Measurements from ENCODE around the gene GALNT10.

The GALNT10 gene

DNA sequence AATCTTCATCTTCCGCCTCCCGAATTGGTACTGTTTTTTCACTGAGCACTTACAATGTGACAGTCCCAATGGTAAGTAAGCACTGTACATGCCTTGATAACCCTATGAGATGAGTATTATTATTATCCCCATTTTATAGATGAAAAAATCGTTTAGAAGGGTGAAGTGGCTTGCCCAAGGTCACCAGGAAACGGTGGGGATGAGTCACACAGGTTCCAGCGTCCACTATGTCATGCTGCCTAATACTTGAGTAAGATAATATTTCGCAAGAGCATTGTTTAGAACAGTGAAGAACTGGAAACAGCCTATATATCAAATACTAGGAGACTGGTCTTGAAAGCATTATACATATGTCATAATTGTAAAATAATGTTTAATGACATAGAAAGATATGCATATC, 274.6 kb downstream of the GALNT10 start:
- TF ChIP-seq GATA3 (IDR thresholded peaks at IDR 0.05; ENCODE audit: low read depth, low read length) (no peak), GATA2 (IDR thresholded peaks at IDR 0.05; ENCODE audit: low read depth, low read length) (no peak)

DNA sequence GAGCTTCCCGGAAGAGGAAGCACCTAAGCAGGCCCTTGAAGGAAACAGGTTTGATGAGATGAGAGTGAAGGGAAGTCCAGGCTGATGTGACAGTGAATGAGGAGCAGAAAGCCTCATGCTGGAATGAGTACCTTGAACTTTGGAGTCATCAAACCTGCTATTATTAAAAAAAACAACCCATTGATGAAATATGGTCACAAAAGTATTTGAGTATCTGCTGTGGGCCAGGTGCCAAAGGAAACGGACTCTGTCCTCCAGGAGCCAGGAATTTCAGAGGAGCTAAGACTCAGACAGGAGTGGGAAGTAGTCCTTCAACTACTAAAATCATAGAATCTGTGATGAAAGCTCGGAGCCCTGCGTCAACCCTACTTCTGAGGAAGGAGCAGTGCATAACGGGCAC, 275.6 kb downstream of the GALNT10 start:
- no peak for TF ChIP-seq GATA3 (IDR thresholded peaks at IDR 0.05; ENCODE audit: low read depth, low read length)
- TF ChIP-seq GATA2 (IDR thresholded peaks at IDR 0.05; ENCODE audit: low read depth, low read length) = no peak

DNA sequence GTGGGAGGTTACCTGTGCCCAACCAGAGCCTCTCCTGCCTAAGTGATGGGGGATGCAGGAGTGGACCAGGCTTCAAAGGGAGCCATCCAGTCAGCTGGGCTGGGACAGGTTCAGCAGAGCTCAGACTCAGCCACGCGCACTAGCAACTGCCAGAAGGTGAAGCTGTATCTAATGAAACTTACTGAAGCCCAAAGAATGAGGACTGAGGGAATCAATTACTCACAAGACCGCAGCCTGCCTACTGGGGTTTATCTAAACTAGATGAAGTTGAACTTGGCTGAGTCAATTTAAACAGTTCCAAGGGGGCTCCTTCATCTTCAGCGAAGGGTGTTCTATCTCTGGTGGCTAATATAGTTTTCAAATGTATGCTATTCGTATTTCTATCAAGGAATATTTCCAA, 276.1 kb downstream of the GALNT10 start:
- TF ChIP-seq GATA2 (IDR thresholded peaks at IDR 0.05; ENCODE audit: low read depth, low read length) = no peak

DNA sequence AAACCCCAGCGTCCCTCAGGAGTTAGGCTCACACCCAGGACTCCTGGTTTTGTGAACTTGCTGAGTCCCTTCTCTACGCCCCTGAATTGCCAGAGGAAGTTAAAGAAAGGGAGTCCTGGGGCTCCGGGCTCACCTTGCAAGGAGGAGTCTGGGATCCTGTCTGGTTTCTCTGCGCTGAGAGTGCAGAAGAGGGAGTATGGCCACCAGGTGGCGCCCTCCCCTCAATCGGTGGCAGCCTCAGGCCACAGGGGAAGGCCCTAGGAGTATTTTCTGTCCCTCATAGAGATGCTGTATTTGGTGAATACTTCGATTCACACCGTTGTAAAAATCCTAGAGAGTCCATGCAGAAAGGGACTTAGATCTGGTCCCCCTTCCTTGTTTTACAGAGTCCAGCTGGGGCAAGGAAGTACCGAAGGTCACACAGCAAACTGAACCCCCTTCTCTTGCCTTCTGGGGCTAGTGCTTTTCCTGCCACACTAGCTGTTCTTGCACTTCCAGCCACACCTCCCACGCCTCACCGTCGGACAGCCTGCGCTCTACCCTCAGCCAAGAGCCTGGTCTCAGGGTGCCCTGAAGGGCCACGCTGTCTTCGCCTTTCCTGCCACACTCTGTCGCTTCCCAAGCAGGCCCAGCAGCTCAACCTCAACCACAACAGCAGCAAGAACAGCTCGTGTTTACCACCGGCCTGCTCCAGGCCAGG, 277.3 kb downstream of the GALNT10 start:
- TF ChIP-seq GATA2 (IDR thresholded peaks at IDR 0.05; ENCODE audit: low read depth, low read length) = no peak
- no peak for TF ChIP-seq GATA3 (IDR thresholded peaks at IDR 0.05; ENCODE audit: low read depth, low read length)

DNA sequence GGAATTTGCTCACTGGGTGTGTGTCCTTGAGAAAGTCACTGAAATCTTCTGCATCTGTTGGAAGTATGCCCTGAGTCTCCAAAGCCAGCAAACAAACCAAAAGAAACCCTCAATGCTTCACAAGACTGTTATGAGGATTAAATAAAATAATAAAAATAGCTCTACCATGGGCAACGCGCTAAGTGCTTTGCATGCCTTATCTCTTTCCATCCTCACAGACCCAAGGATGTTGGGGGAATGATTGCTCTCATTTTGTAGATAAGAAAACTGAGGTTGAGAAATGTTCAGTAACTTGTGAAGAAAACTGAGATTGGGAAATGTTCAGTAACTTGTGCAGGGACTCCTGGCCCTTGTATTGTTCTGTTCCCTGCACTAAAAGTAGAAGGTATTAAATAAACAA, 279.6 kb downstream of the GALNT10 start:
- no peak for TF ChIP-seq GATA2 (IDR thresholded peaks at IDR 0.05; ENCODE audit: low read depth, low read length)
- TF ChIP-seq GATA3 (IDR thresholded peaks at IDR 0.05; ENCODE audit: low read depth, low read length) = no peak
